Activated CD8-positive, alpha-beta T cell treated with anti-CD3 and anti-CD28 coated beads for 36 hours (primary cell): ENCODE results near the gene LIPH. TPM values are rescaled to one million over a fixed set of nuclear protein-coding genes. Genes with fewer than 3 reads are reported as not detected.
"Not testable (repeated sequence)": the region's sequence is repeated elsewhere in the genome, so short reads cannot be mapped to it uniquely, and the experiment has no call there.

Experiments
- ATAC-seq: fragments of 200-7000 bp; cut with Tn5 transposase; one replicate; pipeline ENCODE4 v1.10.0; 2021; ENCODE audit warnings: mild to moderate bottlenecking, moderate library complexity
- CTCF ChIA-PET: fragments of 350-600 bp; sonication (Branson Sonifier 250); formaldehyde crosslinking; loops from one replicate; lab custom pipeline; 2021; ENCODE audit warnings: antibody characterized with exemption; lab: Charles Lee
- POLR2A ChIA-PET: fragments of 350-600 bp; sonication (Branson Sonifier 250); formaldehyde crosslinking; loops from one replicate; lab custom pipeline; 2021; ENCODE audit warnings: antibody characterized with exemption; lab: Charles Lee
- DNase-seq: peaks from one replicate; pipeline ENCODE4 v3.0.0-alpha.2; 2020
- H3K27ac Mint-ChIP-seq: one replicate; pipeline ENCODE4 v1.8.0; 2021; ENCODE audit warnings: mild to moderate bottlenecking, mixed read lengths
- H3K27me3 Mint-ChIP-seq: one replicate; pipeline ENCODE4 v1.8.0; 2021; ENCODE audit warnings: mixed read lengths
- H3K36me3 Mint-ChIP-seq: one replicate; pipeline ENCODE4 v1.8.0; 2021; ENCODE audit warnings: low read depth, mixed read lengths
- H3K4me1 Mint-ChIP-seq: one replicate; pipeline ENCODE4 v1.8.0; 2021; ENCODE audit warnings: low read depth, mixed read lengths
- H3K4me3 Mint-ChIP-seq: one replicate; pipeline ENCODE4 v1.8.0; 2021; ENCODE audit warnings: mild to moderate bottlenecking, moderate library complexity, mixed read lengths
- H3K9me3 Mint-ChIP-seq: one replicate; pipeline ENCODE4 v1.8.0; 2021; ENCODE audit warnings: mixed read lengths
- intact Hi-C: fragments of 100-400 bp; cut with micrococcal nuclease; formaldehyde crosslinking; loops from one replicate; pipeline ENCODE4 v1.10.0; 2022
- total RNA-seq, 2 experiments: library from RNA; stranded (reverse); gene quantifications; one replicate each; pipeline ENCODE4 v1.2.3, GENCODE V29; 2021
- TF ChIP-seq, protein P1 (sequence below): fragments of 200-600 bp; IDR thresholded peaks from one replicate; pipeline ENCODE4 v1.8.0; 2022; ENCODE audit warnings: antibody characterized with exemption, mild to moderate bottlenecking

LIPH gene
- total RNA-seq, 2 experiments from 2014 or later = not detected

- Mint-ChIP-seq H3K36me3 (peaks cover 30% of the 10 kb centered on the region), H3K27ac (no peak overlapping the region)
These were observed 63.9 kb downstream of the LIPH start for GRCh38 chr3:185488465-185488864.

GRCh38 chr3:185486394-185486793, 66.0 kb downstream of the LIPH start:
- no peaks in the 10 kb centered on the region for H3K9me3 Mint-ChIP-seq
- intact Hi-C loops = no loop called here
- CTCF ChIA-PET = interaction anchor here (1.1 to 1.2 kb wide), 2 partner anchors 73 to 133 kb away, joined by 3 read pairs; no protein-coding TSS in a partner anchor

More at GRCh38 chr3:185488465-185488864, 63.9 kb downstream of the LIPH start:
- Mint-ChIP-seq H3K4me3 (no peak overlapping the region), H3K9me3 (no peaks in the 10 kb centered on the region), H3K27me3 (no peaks in the 10 kb centered on the region), H3K4me1 (no peaks in the 10 kb centered on the region)
- ChIA-PET CTCF (no interaction called here), POLR2A (interaction anchor here (0.8 to 1.4 kb wide), 2 partner anchors 10 to 18 kb away, joined by 4 read pairs; partner anchors contain the start of gene TMEM41A)
- TF ChIP-seq, protein P1, sequence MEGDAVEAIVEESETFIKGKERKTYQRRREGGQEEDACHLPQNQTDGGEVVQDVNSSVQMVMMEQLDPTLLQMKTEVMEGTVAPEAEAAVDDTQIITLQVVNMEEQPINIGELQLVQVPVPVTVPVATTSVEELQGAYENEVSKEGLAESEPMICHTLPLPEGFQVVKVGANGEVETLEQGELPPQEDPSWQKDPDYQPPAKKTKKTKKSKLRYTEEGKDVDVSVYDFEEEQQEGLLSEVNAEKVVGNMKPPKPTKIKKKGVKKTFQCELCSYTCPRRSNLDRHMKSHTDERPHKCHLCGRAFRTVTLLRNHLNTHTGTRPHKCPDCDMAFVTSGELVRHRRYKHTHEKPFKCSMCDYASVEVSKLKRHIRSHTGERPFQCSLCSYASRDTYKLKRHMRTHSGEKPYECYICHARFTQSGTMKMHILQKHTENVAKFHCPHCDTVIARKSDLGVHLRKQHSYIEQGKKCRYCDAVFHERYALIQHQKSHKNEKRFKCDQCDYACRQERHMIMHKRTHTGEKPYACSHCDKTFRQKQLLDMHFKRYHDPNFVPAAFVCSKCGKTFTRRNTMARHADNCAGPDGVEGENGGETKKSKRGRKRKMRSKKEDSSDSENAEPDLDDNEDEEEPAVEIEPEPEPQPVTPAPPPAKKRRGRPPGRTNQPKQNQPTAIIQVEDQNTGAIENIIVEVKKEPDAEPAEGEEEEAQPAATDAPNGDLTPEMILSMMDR = no peak
- ATAC-seq (no peak), DNase-seq (no peak)
- intact Hi-C loops = no loop called here

GRCh38 chr3:185484296-185484695, 68.1 kb downstream of the LIPH start:
- ATAC-seq (no peak), DNase-seq (no peak)
- CTCF ChIA-PET = no interaction called here
- Mint-ChIP-seq H3K9me3 (no peaks in the 10 kb centered on the region), H3K4me3 (no peak overlapping the region), H3K27me3 (no peaks in the 10 kb centered on the region), H3K36me3 (peaks cover 35% of the 10 kb centered on the region), H3K4me1 (peaks cover 5% of the 10 kb centered on the region), H3K27ac (no peak overlapping the region)
- TF ChIP-seq, protein P1 = no peak
- POLR2A ChIA-PET = interaction anchor here (0.6 kb wide), 1 partner anchor 15 kb away, joined by 3 read pairs; no protein-coding TSS in a partner anchor
- intact Hi-C loops = no loop called here

More at GRCh38 chr3:185486394-185486793, 66.0 kb downstream of the LIPH start:
- peaks cover 5% of the 10 kb centered on the region for H3K4me1 Mint-ChIP-seq
- ATAC-seq = no peak
- POLR2A ChIA-PET = interaction anchor here (1.5 kb wide), 1 partner anchor 13 kb away, joined by 5 read pairs; the partner anchor contains the start of gene TMEM41A
- H3K36me3 Mint-ChIP-seq = peaks cover 40% of the 10 kb centered on the region
- H3K27me3 Mint-ChIP-seq = no peaks in the 10 kb centered on the region
- TF ChIP-seq, protein P1 = no peak
- no peak for DNase-seq
- H3K27ac Mint-ChIP-seq = no peak overlapping the region
- no peak overlapping the region for H3K4me3 Mint-ChIP-seq

DNA sequence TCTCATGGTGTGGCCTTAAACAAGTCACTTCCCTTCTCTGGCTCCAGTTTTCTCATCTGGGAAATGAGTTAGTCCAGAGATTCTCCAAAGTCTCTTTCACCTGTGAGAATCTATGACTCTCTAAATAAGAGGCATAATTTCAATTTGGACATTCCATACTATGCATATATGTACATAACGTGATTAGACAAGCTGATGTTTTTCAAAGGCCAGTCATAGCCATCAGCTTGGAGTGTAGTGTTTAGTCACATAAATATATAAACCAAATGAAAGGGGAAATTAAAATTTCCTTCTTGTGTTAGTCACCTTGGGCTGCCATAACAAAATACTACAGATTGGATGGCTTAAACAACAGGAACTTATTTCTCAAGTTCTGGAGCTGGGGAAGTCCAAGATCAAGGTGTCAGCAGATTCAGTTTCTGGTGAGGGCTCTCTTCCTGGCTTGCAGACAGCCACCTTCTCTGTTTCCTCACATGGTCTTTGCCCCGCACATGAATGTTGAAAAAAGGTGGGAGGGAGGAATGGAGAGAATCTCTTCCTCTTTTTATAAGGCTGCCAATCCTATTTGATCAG, 72.9 kb downstream of the LIPH start:
- no peak for DNase-seq
- intact Hi-C loops = no loop called here
- POLR2A ChIA-PET = no interaction called here
- no peaks in the 10 kb centered on the region for H3K27me3 Mint-ChIP-seq
- H3K36me3 Mint-ChIP-seq = peaks cover 32% of the 10 kb centered on the region
- H3K9me3 Mint-ChIP-seq = no peaks in the 10 kb centered on the region
- CTCF ChIA-PET = no interaction called here
- ATAC-seq = no peak
- H3K4me3 Mint-ChIP-seq = no peak overlapping the region
- TF ChIP-seq, protein P1 = no peak
- H3K27ac Mint-ChIP-seq = no peak overlapping the region
- peaks cover 5% of the 10 kb centered on the region for H3K4me1 Mint-ChIP-seq

DNA sequence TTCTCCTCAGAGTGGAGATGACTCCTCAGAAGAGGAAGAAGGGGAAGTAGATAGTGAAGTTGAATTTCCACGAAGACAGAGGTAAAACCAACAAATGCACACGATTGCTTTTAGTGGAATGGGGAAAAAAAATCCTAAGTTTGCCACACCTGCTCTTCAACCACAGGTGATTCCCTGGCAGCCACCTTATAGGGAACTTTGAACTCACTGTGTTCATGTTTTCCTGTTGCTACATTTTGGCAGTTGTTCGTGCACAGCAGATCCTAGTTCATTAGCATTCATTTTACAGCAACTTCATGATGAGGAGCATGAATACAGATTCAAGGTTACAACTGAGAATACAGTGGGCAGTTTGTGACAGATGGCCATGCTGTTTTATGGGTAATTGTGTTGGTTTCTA, 75.1 kb downstream of the LIPH start:
- Mint-ChIP-seq H3K27ac (no peak overlapping the region), H3K4me1 (no peaks in the 10 kb centered on the region), H3K4me3 (no peak overlapping the region), H3K9me3 (no peaks in the 10 kb centered on the region), H3K36me3 (peaks cover 32% of the 10 kb centered on the region), H3K27me3 (no peaks in the 10 kb centered on the region)
- ATAC-seq (no peak), DNase-seq (no peak)
- TF ChIP-seq, protein P1 = no peak
- CTCF ChIA-PET = no interaction called here
- intact Hi-C loops = no loop called here
- POLR2A ChIA-PET = no interaction called here

GRCh38 chr3:185474922-185475321, 77.5 kb downstream of the LIPH start:
- H3K36me3 Mint-ChIP-seq = peaks cover 22% of the 10 kb centered on the region
- H3K4me3 Mint-ChIP-seq, POLR2A ChIA-PET, intact Hi-C loops, H3K27me3 Mint-ChIP-seq, ATAC-seq, H3K27ac Mint-ChIP-seq, CTCF ChIA-PET, H3K4me1 Mint-ChIP-seq, DNase-seq, H3K9me3 Mint-ChIP-seq: not testable (repeated sequence)
